A549 (cell line): ENCODE data around the gene GIPR. TPM values are rescaled to one million over a fixed set of nuclear protein-coding genes. Genes with fewer than 3 reads are reported as not detected.

Source experiments
- ATAC-seq, 2 experiments: fragments of 200-7000 bp in 1 of 2; fragments of >200 bp in 1 of 2; cut with Nextera tagmentation in 1 of 2; cut with Tn5 transposase in 1 of 2; 3 replicates each; pipeline versions ENCODE4 v1.8.0 to v1.9.1; 2018 to 2020; ENCODE audit warnings: mild to moderate bottlenecking in 1 of 2, moderate library complexity in 1 of 2
- CTCF ChIA-PET: fragments of 300-600 bp; sonication (Branson Sonifier 250); formaldehyde crosslinking; extraction: SDS; loops from one replicate; lab custom pipeline; 2021; ENCODE audit warnings: antibody characterized with exemption, inconsistent platforms; lab: Yijun Ruan, JAX
- POLR2A ChIA-PET: fragments of 350-600 bp; formaldehyde crosslinking; extraction: SDS; loops from one replicate; lab custom pipeline; 2021; ENCODE audit warnings: antibody characterized with exemption, inconsistent platforms; lab: Yijun Ruan, JAX
- DNase-seq, 2 experiments: peaks; one replicate each; pipeline versions ENCODE4 v3.0.0 to v3.0.0-alpha.2; 2011 to 2016; ENCODE audit warnings: low read depth in 1 of 2, low spot score in 1 of 2
- FAIRE-seq: peaks from 2 replicates; lab custom pipeline; 2011; peaks lifted over from hg19 to GRCh38; lab: Jason Lieb, UNC
- H3K27ac ChIP-seq, 2 experiments: fragments of >200 bp; sonication (Bioruptor Twin); formaldehyde crosslinking; 3 replicates each; pipeline ENCODE4 v1.5.1; 2016 to 2017
- H3K4me1 ChIP-seq: fragments of >200 bp; sonication (Bioruptor Twin); formaldehyde crosslinking; 3 replicates; pipeline ENCODE4 v1.6.1; 2016
- H3K4me2 ChIP-seq: fragments of >200 bp; sonication (Bioruptor Twin); formaldehyde crosslinking; 3 replicates; pipeline ENCODE4 v1.6.1; 2016
- H3K4me3 ChIP-seq: fragments of >200 bp; sonication (Bioruptor Twin); formaldehyde crosslinking; 3 replicates; pipeline ENCODE4 v1.5.1; 2016
- H3K9me3 ChIP-seq: fragments of >200 bp; sonication (Bioruptor Twin); formaldehyde crosslinking; 3 replicates; pipeline ENCODE4 v1.6.1; 2016
- BHLHE40 ChIP-seq: IDR thresholded peaks from 2 replicates; pipeline ENCODE4 v1.6.1; 2012; ENCODE audit warnings: low read depth, low read length, inconsistent platforms
- CBX2 ChIP-seq: fragments of 200-600 bp; sonication (generic); IDR thresholded peaks from 2 replicates; pipeline ENCODE4 v1.6.1; 2016; ENCODE audit warnings: low read depth, mild to moderate bottlenecking, borderline replicate concordance
- CBX8 ChIP-seq: fragments of 200-600 bp; sonication (generic); IDR thresholded peaks from 2 replicates; pipeline ENCODE4 v1.6.1; 2016
- CHD2 ChIP-seq: fragments of 150-350 bp; IDR thresholded peaks from 2 replicates; pipeline ENCODE4 v1.6.1; 2014; ENCODE audit warnings: low read length; ENCODE audit not compliant: partially characterized antibody
- FOSL2 ChIP-seq, 2 experiments: fragments of 450-650 bp in 1 of 2; fragments of >200 bp in 1 of 2; sonication (Bioruptor Twin) in 1 of 2; formaldehyde crosslinking; IDR thresholded peaks; 2 replicates each; pipeline versions ENCODE4 v1.5.0 to v1.6.1; 2016 to 2020; ENCODE audit warnings: mild to moderate bottlenecking in 1 of 2, moderate library complexity in 1 of 2
- FOXS1 ChIP-seq: fragments of 250-450 bp; sonication (Bioruptor Pico); IDR thresholded peaks from 2 replicates; pipeline ENCODE4 v1.5.0; 2020; ENCODE audit warnings: mild to moderate bottlenecking, moderate library complexity
- GATA3 ChIP-seq: IDR thresholded peaks from 2 replicates; pipeline ENCODE4 v1.6.1; 2012; ENCODE audit warnings: borderline replicate concordance
- HDAC2 ChIP-seq: fragments of 200-600 bp; sonication (generic); IDR thresholded peaks from 2 replicates; pipeline ENCODE4 v1.6.1; 2016
- HEYL ChIP-seq: fragments of 250-450 bp; sonication (Bioruptor Pico); IDR thresholded peaks from 2 replicates; pipeline ENCODE4 v1.8.0; 2021; ENCODE audit warnings: mild to moderate bottlenecking, moderate library complexity
- JUN ChIP-seq, 2 experiments: fragments of >200 bp; sonication (Bioruptor Twin); formaldehyde crosslinking; IDR thresholded peaks; 2 replicates in 1 of 2; 3 replicates in 1 of 2; pipeline ENCODE4 v1.6.1; 2016 to 2017
- JUNB ChIP-seq: fragments of >200 bp; sonication (Bioruptor Twin); formaldehyde crosslinking; IDR thresholded peaks from 2 replicates; pipeline ENCODE4 v1.6.1; 2016
- NFE2L2 ChIP-seq: fragments of 150-350 bp; conservative IDR thresholded peaks from 2 replicates; pipeline ENCODE4 v1.6.1; 2014; ENCODE audit warnings: low read length
- RAD21 ChIP-seq, 2 experiments: fragments of >200 bp in 1 of 2; sonication (Bioruptor Twin) in 1 of 2; formaldehyde crosslinking in 1 of 2; IDR thresholded peaks in 1 of 2; conservative IDR thresholded peaks in 1 of 2; 2 replicates in 1 of 2; 3 replicates in 1 of 2; pipeline ENCODE4 v1.6.1; 2012 to 2018; ENCODE audit warnings: inconsistent platforms in 1 of 2
- SREBF2 ChIP-seq: fragments of 450-650 bp; IDR thresholded peaks from 2 replicates; pipeline ENCODE4 v1.6.1; 2014; ENCODE audit warnings: mild to moderate bottlenecking, moderate library complexity
- TP53 ChIP-seq: fragments of 250-450 bp; sonication (Bioruptor Pico); IDR thresholded peaks from 2 replicates; pipeline ENCODE4 v1.5.0; 2021; ENCODE audit warnings: mild to moderate bottlenecking, moderate library complexity
- ZC3H11A ChIP-seq: fragments of 450-650 bp; IDR thresholded peaks from 2 replicates; pipeline ENCODE4 v1.6.1; 2014; ENCODE audit warnings: antibody characterized with exemption, mild to moderate bottlenecking
- ZFP36 ChIP-seq: fragments of 450-650 bp; IDR thresholded peaks from 2 replicates; pipeline ENCODE4 v1.6.1; 2014; ENCODE audit warnings: borderline replicate concordance; ENCODE audit not compliant: partially characterized antibody
- ZSCAN20 ChIP-seq: fragments of 250-450 bp; sonication (Bioruptor Pico); IDR thresholded peaks from 2 replicates; pipeline ENCODE4 v1.8.0; 2022; ENCODE audit warnings: mild to moderate bottlenecking, moderate library complexity
- WGBS: methylation state at CpG from one replicate; pipeline ENCODE4 v1.1.6; 2017; ENCODE audit errors: missing lambda C conversion rate; 5-methylcytosine and 5-hydroxymethylcytosine counted together
- polyA minus RNA-seq: library from RNA; depleted of rRNA, polyadenylated mRNA; stranded (reverse); fragments of >200 nt; gene quantifications from 2 replicates; pipeline ENCODE4 v1.2.3, GENCODE V29; 2011; rRNA and poly(A)+ RNA removed
- polyA plus RNA-seq, 4 experiments: library from polyadenylated mRNA; depleted of rRNA in 3 of 4; stranded (reverse); fragments of >200 nt; fragmentation: RNase III in 1 of 4; extraction: RNeasy Plus Mini Kit Qiagen cat#74134 plus additional on column Dnase treatment in 1 of 4; gene quantifications; 2 replicates in 3 of 4; 3 replicates in 1 of 4; pipeline ENCODE4 v1.2.3, GENCODE V29; 2011 to 2017
- TF ChIP-seq, protein P1 (sequence below): fragments of >200 bp; sonication (Bioruptor Twin); formaldehyde crosslinking; IDR thresholded peaks from 2 replicates; pipeline ENCODE4 v1.6.1; 2016
- TF ChIP-seq, protein P2 (sequence below): IDR thresholded peaks from 2 replicates; pipeline ENCODE4 v1.6.1; 2012
- TF ChIP-seq, protein P3 (sequence below): fragments of 200-600 bp; sonication (generic); IDR thresholded peaks from 2 replicates; pipeline ENCODE4 v1.6.1; 2016; ENCODE audit warnings: antibody characterized with exemption, mild to moderate bottlenecking, moderate library complexity

The GIPR gene, protein sequence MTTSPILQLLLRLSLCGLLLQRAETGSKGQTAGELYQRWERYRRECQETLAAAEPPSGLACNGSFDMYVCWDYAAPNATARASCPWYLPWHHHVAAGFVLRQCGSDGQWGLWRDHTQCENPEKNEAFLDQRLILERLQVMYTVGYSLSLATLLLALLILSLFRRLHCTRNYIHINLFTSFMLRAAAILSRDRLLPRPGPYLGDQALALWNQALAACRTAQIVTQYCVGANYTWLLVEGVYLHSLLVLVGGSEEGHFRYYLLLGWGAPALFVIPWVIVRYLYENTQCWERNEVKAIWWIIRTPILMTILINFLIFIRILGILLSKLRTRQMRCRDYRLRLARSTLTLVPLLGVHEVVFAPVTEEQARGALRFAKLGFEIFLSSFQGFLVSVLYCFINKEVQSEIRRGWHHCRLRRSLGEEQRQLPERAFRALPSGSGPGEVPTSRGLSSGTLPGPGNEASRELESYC
- polyA plus RNA-seq (2011; rRNA removed) (0.83 and 1.2 TPM in 2 replicates), polyA plus RNA-seq (2017; fragmentation: RNase III; extraction: RNeasy Plus Mini Kit Qiagen cat#74134 plus additional on column Dnase treatment) (0.96 to 1.6 TPM (median 1.4 TPM) in 3 replicates), polyA minus RNA-seq (2.0 and 2.6 TPM in 2 replicates)
- polyA plus RNA-seq (2012; cell fraction: cytosol; rRNA removed), result 0.42 and 0.57 TPM in 2 replicates
- 3.6 and 4.4 TPM in 2 replicates for polyA plus RNA-seq (2012; cell fraction: nucleus; rRNA removed)

DNA sequence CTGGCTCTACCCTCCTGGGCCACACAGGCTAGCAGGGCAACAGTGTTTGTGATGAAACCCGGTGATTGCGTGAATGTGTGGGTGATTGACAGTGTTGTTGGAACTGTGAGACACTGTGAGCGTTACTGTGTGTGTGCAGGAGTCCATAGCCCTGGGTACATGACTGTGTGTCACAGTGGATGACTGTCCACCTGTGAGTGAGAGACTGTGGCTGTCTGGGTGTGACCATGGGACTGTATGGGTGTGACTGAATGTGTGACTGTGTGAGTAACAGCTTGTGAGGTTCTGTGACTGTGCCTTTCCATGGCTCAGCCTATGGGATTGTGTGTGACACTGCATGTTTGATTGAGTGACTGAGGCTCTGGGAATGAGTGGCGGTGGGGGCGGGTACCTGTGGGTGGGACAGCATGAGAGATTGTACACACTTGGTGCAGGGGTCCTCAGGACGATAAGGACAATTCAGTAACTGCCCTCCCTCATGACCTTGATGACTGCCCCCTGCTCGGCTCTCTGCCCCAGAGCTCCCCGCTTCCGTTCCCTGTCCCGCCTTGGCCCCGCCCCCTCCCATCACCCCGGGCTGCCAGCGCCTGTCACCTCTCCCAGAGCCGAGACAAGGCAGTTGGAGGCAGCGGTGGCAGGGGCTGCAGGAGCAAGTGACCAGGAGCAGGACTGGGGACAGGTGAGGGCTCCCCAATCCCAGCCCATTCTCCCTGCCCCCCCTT, at the start of gene GIPR:
Gene GIPR (plus strand): TSS at position 602 of the 722 bp plus-strand sequence. CDS start 1,300 bp downstream, outside the sequence.
- ATAC-seq (peak; percentile 60 to 67), FAIRE-seq (no peak), DNase-seq (peak; percentile 86 to 88)
- Histone ChIP-seq H3K4me1 (peaks cover 27% of the 10 kb centered on the region), H3K9me3 (no peaks in the 10 kb centered on the region), H3K4me3 (peak within 1 kb of the TSS; percentile 46), H3K27ac (peak within 1 kb of the TSS; percentile 65 to 81), H3K4me2 (peak within 1 kb of the TSS; percentile 100)
- no peak for TF ChIP-seq SREBF2
- no peak for TF ChIP-seq FOSL2 (IDR thresholded peaks at IDR 0.05)
- peak; percentile 53; the same call in 1 of the 2 replicates for TF ChIP-seq FOSL2 (CRISPR knock-in tag; IDR thresholded peaks at IDR 0.05)
- TF ChIP-seq JUNB, result no peak
- TF ChIP-seq NFE2L2, result 0 out of 2 replicates have a peak, but pooled peaks have one; percentile 29
- 12% methylated on average over 10 of the region's 15 CpGs for WGBS
- CTCF ChIA-PET, result interaction anchor here (1.6 to 9.3 kb wide), 8 partner anchors 10 to 61 kb away, joined by 4 to 90 read pairs (median 8); no protein-coding TSS in a partner anchor
- POLR2A ChIA-PET, result no interaction called here

DNA sequence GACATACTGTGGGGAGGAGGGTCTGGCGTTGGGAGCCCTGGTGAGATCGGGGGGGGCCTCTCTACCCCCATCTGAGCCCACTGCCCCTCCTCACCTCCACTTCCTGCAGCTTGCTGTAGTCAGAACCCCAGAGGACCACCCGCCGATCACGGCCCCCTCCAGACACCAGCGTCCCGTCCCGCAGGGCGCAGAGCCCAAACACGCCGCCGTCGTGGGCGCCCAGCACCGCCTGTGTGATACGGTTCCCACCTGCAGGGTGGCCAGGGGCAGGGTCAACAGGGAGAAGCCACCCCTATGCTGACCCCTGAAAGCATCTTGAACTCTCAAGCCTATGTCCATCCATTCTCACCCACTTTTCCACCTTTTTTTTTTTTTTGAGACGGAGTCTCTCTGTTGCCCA, 46.6 kb upstream of the GIPR start:
- H3K4me3 ChIP-seq, result no peak overlapping the region
- ChIA-PET CTCF (interaction anchor here (8.9 to 23.8 kb wide), 2 partner anchors 15 to 16 kb away, joined by 79 to 437 read pairs; partner anchors contain the start of gene EML2), POLR2A (no interaction called here)
- ATAC-seq (no peak), FAIRE-seq (no peak), DNase-seq (no peak)
- H3K4me1 ChIP-seq, result peaks cover under 1% of the 10 kb centered on the region; the same call in 1 of the 3 replicates
- TF ChIP-seq, protein P1, sequence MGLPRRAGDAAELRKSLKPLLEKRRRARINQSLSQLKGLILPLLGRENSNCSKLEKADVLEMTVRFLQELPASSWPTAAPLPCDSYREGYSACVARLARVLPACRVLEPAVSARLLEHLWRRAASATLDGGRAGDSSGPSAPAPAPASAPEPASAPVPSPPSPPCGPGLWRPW, result no peak
- TF ChIP-seq HEYL, result no peak
- TF ChIP-seq ZSCAN20 (CRISPR knock-in tag), result no peak
- no peak for TF ChIP-seq RAD21 (conservative IDR thresholded peaks at IDR 0.05 in 1 of 2, IDR thresholded peaks at IDR 0.05 in 1 of 2)
- no peak for TF ChIP-seq GATA3
- TF ChIP-seq BHLHE40, result no peak
- TF ChIP-seq CBX8, result no peak
- TF ChIP-seq, protein P2, sequence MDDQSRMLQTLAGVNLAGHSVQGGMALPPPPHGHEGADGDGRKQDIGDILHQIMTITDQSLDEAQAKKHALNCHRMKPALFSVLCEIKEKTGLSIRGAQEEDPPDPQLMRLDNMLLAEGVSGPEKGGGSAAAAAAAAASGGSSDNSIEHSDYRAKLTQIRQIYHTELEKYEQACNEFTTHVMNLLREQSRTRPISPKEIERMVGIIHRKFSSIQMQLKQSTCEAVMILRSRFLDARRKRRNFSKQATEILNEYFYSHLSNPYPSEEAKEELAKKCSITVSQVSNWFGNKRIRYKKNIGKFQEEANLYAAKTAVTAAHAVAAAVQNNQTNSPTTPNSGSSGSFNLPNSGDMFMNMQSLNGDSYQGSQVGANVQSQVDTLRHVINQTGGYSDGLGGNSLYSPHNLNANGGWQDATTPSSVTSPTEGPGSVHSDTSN, result no peak
- TF ChIP-seq TP53, result no peak
- no peak for TF ChIP-seq NFE2L2
- TF ChIP-seq, protein P3, sequence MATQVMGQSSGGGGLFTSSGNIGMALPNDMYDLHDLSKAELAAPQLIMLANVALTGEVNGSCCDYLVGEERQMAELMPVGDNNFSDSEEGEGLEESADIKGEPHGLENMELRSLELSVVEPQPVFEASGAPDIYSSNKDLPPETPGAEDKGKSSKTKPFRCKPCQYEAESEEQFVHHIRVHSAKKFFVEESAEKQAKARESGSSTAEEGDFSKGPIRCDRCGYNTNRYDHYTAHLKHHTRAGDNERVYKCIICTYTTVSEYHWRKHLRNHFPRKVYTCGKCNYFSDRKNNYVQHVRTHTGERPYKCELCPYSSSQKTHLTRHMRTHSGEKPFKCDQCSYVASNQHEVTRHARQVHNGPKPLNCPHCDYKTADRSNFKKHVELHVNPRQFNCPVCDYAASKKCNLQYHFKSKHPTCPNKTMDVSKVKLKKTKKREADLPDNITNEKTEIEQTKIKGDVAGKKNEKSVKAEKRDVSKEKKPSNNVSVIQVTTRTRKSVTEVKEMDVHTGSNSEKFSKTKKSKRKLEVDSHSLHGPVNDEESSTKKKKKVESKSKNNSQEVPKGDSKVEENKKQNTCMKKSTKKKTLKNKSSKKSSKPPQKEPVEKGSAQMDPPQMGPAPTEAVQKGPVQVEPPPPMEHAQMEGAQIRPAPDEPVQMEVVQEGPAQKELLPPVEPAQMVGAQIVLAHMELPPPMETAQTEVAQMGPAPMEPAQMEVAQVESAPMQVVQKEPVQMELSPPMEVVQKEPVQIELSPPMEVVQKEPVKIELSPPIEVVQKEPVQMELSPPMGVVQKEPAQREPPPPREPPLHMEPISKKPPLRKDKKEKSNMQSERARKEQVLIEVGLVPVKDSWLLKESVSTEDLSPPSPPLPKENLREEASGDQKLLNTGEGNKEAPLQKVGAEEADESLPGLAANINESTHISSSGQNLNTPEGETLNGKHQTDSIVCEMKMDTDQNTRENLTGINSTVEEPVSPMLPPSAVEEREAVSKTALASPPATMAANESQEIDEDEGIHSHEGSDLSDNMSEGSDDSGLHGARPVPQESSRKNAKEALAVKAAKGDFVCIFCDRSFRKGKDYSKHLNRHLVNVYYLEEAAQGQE, result no peak
- no peak for TF ChIP-seq ZC3H11A
- TF ChIP-seq ZFP36, result no peak
- no peak for TF ChIP-seq CHD2
- TF ChIP-seq HDAC2, result no peak
- TF ChIP-seq CBX2, result no peak
- TF ChIP-seq FOXS1 (CRISPR knock-in tag), result no peak
- TF ChIP-seq JUN (IDR thresholded peaks at IDR 0.05), result no peak
- H3K9me3 ChIP-seq, result no peaks in the 10 kb centered on the region
- no peak overlapping the region for H3K4me2 ChIP-seq
- H3K27ac ChIP-seq, result no peak overlapping the region
- WGBS, result 94% methylated on average over 17 of the region's 17 CpGs
